NCI-H748 treated with DMSO at 0.1 percent for 48 hours (cell line): Measurements from ENCODE around the gene CHPF.

ENCODE experiments used
- DNase-seq: peaks from one replicate; lab custom pipeline; 2025; lab: John Stamatoyannopoulos, UW

Gene CHPF

DNA sequence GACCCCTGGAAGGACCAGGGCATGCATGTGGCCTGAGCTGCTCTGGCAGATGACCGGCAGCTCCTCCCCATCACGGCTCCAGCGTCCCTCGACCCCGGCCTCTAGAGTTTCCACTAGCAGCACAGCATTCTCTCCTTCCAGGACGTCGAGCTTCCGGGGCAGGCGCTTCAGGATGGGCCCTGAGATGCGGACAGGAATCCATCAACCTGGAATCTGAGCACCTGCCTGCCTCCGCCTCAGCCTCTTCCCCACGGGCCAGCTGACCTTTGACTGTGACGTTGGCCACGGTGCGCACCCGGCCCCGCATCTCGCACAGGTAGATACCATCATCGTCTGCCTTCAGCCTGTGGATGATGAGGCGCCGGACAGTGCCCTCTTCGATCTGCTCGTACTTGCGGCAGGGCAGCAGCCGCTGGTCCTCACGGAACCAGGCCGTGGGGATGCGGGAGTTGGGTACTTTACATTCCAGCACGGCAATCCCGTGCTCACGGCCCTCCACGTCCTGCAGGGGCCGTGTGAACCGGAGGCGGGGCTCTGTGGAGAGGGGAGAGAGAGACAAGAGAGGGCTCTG lies 24.3 kb upstream of the CHPF start:
- no peak for DNase-seq

GRCh38 chr2:219567131-219567530 lies 23.5 kb upstream of the CHPF start:
- no peak for DNase-seq

- no peak for DNase-seq
These were observed 23.0 kb upstream of the CHPF start for GRCh38 chr2:219566640-219567039.

DNA sequence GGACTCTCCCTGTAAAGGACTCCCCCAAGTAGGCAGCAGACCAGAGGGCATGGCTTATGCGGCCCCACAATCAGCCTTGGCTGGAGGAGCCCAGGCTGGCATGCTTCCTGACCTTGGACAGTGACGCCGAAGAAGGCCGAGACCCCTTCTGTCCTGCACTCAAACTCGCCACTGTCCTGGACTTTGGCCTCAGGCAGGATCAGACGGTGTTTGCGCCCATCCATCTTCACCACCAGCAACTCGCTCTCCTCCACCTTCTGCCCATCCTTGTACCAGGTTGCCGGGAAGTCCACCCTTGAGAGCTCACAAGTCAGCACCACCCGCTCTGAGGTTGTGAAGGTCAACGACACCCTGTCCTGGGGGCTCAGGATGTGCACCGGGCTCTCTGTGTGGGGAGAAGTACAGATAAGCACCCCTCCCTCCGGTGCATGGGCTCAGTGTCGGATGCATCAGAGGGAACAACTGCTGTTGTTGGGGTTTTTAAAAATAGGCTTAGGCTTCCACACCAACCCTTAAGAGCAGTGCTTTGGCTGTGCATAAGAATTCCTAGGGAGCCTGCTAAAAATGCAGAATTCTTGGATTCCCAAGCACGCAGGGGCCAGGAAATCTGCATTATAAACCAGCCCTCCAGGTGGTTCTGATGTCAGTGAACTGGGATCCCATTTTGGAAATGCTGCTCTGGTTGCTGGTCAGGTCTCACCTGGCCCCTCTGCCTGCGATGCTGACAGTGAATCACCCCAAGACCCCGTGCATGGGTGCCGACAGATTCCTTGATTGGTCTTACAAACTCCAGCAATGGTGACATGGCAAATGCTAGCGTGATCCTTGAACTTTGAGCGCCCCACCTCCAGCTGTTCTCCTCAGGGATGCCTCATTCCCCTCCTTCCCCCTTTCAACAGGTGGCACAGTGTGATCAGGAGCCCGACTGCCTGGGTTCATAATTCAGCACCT lies 21.8 kb upstream of the CHPF start:
- DNase-seq, result no peak

DNA sequence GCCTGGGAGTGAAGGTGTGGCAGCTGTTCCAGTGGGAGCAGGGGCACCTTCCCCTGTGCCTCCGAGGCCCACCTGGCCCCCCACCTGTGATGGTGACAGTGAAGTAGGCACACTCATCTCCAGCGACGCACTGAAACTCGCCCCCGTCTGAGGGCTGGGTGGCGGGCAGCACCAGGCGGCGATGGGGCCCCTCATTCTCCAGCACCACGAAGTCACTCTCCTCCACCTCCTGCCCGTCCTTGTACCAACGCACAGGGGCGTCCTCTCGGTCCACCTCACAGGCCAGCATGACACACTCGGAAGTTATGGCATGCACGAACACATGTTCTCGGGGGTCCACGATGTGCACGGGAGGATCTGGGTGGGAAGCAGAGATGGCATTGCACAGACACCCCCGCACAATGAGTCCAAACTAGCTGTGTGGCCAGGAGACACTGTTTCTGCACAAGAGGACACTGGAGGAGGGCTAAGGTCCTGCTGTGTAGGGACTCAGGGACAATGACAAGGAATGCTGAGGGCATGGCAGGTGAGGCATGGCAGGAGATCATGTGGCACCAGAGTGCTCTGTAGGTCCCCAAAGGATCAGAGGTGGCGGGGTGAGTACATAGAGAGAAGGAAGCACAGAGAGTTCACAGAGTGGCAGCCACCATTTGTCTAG lies 19.8 kb upstream of the CHPF start:
- DNase-seq, result no peak

DNA sequence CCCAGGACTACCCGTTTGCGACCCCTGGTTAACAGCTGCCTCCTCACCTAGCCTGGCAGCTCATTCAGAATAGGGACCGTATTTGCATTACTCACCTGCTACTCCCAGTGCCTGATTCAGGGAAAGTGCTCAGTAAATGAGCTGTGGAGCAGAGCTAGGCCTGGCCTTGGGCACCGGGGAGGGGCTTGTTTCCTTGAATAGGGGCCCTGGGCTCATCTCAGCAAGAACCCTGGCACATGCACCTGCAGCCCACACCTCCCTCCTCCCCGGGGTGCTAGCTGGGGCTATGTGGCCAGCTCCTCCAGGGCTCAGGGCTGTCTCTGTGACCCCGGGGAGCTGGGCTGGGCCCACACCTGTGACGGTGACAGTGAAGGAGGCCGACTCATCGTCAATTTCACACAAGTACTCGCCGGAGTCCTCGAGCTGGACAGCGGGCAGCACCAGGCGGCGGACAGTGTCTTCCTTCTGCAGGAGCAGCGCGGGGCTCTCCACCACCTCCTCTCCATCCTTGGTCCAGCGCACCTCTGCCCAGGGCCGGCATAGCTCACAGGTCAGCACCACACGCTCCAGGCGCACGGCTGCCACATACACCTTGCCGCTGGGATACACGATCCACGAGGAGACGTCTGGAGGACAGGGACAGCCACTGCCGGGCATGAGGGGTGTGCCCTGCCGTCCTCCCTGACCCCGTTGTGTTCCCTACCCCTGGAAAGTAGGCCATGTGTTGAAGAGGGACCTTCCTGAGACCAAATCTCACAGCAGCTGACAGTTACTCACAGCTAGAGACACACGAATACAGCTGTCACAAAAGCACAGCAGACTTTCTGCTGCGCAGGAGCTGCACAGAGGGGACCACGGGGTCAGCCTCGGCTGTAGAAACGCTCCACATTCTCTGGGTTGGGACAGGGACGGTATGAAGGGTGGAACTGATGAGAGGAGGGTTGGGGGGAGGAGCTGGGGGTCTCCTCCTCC lies 18.7 kb upstream of the CHPF start:
- no peak for DNase-seq

- DNase-seq, result no peak
These were observed 17.8 kb upstream of the CHPF start for GRCh38 chr2:219561179-219562048.

DNA sequence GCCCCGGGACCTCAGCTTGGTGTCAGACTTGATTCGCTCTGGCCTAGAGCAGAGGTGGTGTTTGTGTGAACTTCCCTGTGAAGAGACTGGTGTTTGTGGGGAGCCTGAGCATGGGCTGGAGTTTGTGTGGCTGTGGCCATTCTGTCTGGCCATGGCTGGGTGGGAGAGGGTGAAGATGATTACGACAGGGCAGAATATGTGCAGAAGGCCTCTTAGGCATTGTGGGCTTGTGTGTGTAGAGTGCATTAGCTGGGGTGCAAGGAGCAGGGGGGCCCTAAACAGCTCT lies 17.2 kb upstream of the CHPF start:
- no peak for DNase-seq

DNA sequence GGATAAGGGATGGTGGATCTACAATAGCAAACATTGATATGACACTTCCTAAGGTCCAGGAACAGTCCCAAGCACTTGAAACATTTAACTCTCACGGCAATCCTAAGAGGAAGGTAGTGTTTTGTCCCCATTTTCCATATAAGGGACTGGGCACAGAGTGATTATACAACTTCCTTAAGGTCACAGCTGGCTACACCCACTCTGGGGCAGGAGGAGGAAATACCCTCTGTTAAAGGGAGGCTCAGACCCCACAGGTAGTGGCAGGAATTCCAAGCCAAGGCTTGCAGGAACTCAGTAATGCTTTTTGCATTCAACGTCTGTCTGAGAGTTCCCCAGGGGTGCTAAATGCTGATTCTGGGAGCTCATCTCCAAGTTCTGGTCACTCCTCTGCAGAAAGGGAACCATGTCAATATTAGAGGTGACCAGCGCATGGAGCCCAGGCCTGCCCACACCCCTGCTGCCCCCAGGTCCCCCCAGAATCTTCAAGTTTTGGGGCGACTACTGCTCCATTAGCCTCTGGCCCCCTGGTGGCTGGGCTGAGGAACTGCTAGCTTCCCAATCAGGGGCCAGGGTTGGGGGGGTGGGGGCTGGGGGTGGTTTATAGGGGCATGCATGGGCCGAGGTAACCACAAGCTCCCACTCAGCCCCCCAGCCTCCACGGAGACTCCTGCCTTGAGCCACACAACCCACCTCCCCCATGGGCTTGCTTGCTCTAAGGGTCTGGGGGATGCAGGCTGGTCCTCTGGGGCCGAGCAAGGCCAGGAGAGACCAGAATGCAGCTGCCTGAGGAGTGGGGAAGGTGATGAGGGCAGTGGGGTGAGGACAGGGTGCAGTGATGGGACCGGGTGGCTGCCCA lies 16.7 kb upstream of the CHPF start:
- no peak for DNase-seq

DNA sequence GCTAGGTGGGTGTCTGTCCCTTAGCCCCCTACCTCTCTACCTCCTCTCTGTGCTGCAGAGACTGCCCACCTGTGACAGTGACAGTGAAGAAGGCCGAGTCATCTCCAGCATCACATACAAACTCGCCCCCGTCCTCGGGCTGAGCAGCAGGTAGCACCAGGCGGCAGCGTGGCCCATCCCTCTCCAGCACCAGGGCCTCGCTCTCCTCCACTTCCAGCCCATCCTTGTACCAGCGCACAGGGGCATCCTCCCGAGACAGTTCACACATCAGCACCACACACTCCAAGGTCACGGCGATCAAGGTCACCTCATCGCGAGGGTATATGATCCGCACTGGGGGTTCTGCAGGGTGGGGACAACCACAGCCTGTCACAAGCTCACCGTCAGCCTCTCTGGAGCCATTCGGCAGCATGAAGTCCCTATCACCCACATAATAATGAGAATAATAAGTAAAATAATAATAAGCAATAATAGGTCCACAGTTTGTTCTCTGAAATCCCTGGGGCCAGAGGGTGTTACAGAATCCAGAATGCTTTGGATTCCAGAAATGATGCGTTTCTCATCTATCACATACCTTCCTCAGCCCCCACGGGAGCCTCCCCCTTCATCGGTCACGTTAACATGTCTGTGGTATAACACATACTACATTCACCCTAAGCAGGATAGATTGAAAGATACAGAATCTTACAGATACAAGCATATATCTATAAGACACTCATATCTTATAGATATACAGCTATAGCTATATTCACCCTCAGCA lies 15.7 kb upstream of the CHPF start:
- no peak for DNase-seq

DNA sequence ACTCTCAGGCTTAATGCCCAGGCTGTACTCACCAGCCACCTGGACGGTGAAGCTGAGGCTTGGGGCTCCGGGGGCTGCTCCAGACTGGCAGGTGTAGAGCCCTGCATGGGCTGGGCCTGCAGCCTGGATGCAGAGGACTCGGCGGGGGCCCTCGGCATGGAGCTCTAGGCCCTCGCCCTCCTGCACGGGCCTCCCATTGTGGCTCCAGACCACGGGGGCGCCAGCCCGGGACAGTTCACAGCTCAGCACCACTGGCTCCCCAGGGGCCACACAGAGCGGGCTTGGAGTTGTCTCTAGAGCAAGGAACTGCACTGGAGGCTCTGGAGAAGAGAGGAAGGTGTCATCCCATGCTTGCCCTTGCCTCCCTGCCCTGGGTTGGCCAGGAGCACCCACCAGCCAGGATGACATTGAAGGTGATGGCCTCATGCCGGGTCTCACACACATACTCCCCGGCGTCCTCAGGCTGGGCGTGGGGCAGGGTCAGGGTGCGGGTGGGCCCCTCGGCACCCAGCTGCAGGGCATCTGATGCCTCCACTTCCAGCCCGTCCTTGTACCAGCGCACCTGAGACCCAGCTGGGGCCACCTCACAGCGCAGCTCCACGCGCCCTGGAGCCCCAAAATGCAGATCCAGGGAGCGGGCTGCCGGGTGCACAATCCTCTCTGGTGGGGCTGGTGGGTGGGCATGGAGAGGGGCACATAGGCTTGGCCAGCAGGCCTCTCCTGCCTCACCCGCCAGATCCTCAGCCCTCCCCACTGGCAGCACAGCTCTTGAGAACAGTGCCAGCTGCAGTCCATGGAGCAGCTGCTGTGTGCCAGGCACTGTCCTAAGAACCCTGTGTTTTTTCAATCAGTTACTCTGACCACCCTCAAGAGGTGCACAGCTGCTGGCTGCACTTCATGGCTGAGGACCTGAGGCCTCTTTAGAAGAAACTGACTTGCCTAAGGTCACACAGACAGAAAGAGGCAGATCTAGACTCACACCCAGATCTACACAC lies 14.5 kb upstream of the CHPF start:
- DNase-seq, result no peak

GRCh38 chr2:219557320-219557719 lies 13.7 kb upstream of the CHPF start:
- DNase-seq, result no peak

DNA sequence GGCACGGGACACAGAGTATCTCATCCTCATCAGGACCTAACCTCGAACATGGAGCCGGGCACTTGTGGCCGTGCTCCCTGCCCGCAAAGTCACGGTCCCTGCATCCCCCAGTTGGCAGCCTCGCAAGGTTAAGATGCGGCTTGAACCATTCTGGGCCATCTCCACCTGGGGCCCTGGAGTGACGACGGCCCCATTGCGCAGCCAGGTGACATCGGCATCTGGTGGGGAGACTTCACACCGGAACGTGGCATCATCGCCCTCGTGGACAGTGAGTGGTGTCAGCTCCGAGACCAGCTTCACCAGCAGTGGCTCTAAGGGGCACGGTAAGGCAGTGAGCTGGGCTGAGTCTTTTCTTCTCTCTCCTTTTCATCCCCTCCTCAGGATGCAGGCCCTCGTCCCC lies 12.8 kb upstream of the CHPF start:
- DNase-seq, result no peak

- no peak for DNase-seq
These were observed 12.3 kb upstream of the CHPF start for GRCh38 chr2:219555956-219556355.

- DNase-seq, result no peak
These were observed 10.7 kb upstream of the CHPF start for GRCh38 chr2:219554350-219554749.

DNA sequence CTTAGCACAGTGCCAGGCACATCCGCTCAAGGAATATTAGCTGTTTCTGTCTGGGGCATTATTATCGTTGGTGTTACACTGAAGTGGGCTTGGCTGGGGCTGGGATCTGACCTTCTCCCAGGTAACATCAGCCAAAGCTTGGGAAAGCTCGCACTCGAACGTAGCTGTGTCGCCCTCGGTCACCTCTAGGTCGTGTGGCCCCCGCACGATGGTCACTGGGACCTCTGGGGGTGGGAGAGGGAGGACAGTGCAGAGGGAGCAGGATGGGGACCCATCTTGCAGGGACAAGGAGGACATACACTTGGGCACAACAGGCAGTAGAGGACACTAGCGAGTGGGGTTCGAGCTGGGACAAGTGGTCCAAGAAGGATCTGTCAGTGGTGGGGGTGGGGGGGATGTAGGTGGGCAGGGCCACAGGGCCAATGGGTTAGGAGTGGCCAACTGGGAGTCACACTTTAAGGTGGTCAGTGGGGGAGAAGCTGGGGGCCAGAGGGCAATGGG lies 9.9 kb upstream of the CHPF start:
- no peak for DNase-seq

GRCh38 chr2:219553168-219553417 lies 9.5 kb upstream of the CHPF start:
- no peak for DNase-seq
